Erythroblast (primary cell): ENCODE measurements around the gene RNF43.

Experiments used
- GATA1 ChIP-seq: IDR thresholded peaks from 2 replicates; pipeline ENCODE4 v1.6.1; 2011; ENCODE audit warnings: low read depth, mild to moderate bottlenecking, control low read depth, low read length, moderate library complexity
- POLR2A ChIP-seq: IDR thresholded peaks from 2 replicates; pipeline ENCODE4 v1.6.1; 2011; ENCODE audit warnings: mild to moderate bottlenecking, low read length

GRCh38 chr17:58415371-58416055 is 1.8 kb downstream of the RNF43 start:
- TF ChIP-seq POLR2A: no peak
- TF ChIP-seq GATA1: no peak
